ENCODE data around the gene TBKBP1. TPM values are rescaled to one million over a fixed set of nuclear protein-coding genes. Genes with fewer than 3 reads are reported as not detected.

TBKBP1 gene
- total and polyA plus RNA-seq, 7 donors: 5.3 to 37.9 (median 20.4) TPM

DNA sequence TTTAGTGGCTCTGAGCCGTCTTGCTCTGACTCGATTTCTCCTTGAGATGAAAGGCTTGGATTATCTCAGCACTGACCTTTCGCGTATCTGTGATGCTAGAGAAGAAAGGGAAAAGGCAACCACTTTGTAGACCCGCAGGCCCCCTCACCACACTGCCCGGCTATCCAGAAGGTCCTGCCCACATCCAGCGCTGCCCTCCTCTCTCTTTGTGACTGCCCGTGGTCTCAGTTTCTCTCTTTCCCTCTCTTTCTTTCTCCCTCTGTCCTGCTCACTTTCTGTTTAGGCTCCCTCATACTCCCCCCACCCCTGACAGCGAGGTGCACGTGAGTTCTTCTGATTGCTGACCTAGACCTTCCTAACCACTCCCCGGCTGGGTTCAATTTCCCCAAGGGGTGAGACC is 26.2 kb downstream of the TBKBP1 start:
- H3K27me3 ChIP-seq (ENCODE audit: insufficient read depth in 3 of 3, low read length in 2 of 3): peaks cover 0 to 48% (median 19%) of the 10 kb centered on the region in 3 donors

DNA sequence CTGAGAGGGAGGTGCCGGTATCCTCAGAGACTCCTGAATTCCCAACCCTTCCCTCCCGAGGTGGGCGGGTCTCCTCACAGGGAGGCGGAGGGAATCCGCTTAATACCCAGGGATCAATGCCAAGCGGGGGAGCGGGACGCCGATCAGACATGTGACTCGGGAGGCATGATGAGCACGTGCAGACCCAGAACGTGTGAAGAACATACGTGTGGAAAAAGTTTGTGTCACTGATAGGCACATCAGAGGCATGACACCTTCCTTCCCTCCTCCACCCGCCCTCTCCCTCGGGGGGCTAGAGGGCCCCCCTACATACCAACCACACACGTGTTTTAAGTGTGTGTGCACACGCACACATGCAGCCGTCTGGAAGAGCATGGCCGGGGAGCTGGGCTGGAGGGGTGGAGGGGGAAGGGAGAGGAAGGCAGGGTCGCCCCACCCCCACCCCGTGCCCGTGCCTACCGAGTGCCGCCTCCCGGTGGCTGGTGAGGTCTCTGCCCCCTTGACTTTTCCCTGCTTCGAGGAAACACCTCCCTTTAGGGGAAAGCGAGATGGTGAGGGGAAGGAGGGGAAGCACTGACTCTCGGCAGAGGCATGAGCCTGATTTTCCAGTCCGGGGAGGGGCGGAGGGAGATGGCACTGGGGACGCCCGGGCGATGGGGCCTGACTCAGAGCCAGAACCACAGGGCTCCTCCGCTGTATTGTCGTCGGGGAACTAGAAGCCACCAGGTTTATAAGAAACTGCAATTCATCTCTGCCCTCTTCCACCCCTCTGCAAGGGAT is 27.0 kb downstream of the TBKBP1 start:
- no peak for DNase-seq
- WGBS, 3 donors: 5 to 9% (median 5%) methylated on average over 35 to 36 of the region's 36 CpGs
- peak in 2 of 4 donors; percentile 43 to 58 for ATAC-seq

More for the DNA sequence above, 26.2 kb downstream of the TBKBP1 start:
- H3K36me3 ChIP-seq (ENCODE audit: insufficient read depth in 1 of 2, low read depth in 1 of 2): no peaks in the 10 kb centered on the region
- DNase-seq: no peak
- intact Hi-C loops (cut with DNase I): no loop called here
- no peak for ATAC-seq
- no peak overlapping the region for H3K4me3 ChIP-seq
- no peak overlapping the region for H3K27ac ChIP-seq
- no peaks in the 10 kb centered on the region for H3K9me3 ChIP-seq
- H3K4me1 ChIP-seq: no peaks in the 10 kb centered on the region
- 56 to 64% (median 61%) methylated on average over 11 of the region's 11 CpGs for WGBS, 3 donors
- TF ChIP-seq, protein P1, sequence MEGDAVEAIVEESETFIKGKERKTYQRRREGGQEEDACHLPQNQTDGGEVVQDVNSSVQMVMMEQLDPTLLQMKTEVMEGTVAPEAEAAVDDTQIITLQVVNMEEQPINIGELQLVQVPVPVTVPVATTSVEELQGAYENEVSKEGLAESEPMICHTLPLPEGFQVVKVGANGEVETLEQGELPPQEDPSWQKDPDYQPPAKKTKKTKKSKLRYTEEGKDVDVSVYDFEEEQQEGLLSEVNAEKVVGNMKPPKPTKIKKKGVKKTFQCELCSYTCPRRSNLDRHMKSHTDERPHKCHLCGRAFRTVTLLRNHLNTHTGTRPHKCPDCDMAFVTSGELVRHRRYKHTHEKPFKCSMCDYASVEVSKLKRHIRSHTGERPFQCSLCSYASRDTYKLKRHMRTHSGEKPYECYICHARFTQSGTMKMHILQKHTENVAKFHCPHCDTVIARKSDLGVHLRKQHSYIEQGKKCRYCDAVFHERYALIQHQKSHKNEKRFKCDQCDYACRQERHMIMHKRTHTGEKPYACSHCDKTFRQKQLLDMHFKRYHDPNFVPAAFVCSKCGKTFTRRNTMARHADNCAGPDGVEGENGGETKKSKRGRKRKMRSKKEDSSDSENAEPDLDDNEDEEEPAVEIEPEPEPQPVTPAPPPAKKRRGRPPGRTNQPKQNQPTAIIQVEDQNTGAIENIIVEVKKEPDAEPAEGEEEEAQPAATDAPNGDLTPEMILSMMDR (IDR thresholded peaks at IDR 0.05): no peak

DNA sequence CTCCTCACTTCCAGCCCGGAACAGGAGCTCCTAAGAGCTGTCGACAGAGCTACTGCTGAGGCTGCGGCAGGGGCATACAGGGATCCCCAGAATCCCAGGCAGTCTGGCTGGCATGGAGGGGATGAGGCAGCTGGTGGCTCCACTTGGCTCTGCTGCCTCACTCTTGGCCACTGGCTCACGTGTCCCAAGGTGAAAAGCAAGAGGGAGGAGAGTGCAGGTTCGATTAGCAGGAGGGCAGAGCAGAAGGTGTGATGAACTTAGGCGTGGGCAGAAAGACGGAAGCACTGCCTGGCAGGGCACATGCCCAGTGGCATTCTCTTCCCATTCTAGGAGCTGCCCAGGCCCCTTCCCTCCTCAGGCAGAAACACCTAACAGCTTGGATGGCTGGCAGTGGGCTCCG is 27.8 kb downstream of the TBKBP1 start:
- Histone ChIP-seq H3K9me3 (no peaks in the 10 kb centered on the region), H3K36me3 (ENCODE audit: insufficient read depth in 1 of 2, low read depth in 1 of 2) (no peaks in the 10 kb centered on the region), H3K4me1 (no peaks in the 10 kb centered on the region), H3K27me3 (ENCODE audit: insufficient read depth in 3 of 3, low read length in 2 of 3) (peaks cover 0 to 48% (median 22%) of the 10 kb centered on the region in 3 donors), H3K27ac (no peak overlapping the region), H3K4me3 (no peak overlapping the region)
- ATAC-seq (peak in 1 of 4 donors; percentile 14), DNase-seq (no peak)
- TF ChIP-seq, protein P1 (IDR thresholded peaks at IDR 0.05): no peak
- WGBS, 3 donors: 30 to 44% (median 39%) methylated on average over 8 of the region's 8 CpGs
- intact Hi-C loops (cut with DNase I): no loop called here

More for the DNA sequence above, 27.0 kb downstream of the TBKBP1 start:
- Histone ChIP-seq H3K4me3 (no peak overlapping the region), H3K27ac (no peak overlapping the region), H3K36me3 (ENCODE audit: insufficient read depth in 1 of 2, low read depth in 1 of 2) (no peaks in the 10 kb centered on the region), H3K4me1 (no peaks in the 10 kb centered on the region), H3K9me3 (no peaks in the 10 kb centered on the region), H3K27me3 (ENCODE audit: insufficient read depth in 3 of 3, low read length in 2 of 3) (peaks cover 0 to 48% (median 23%) of the 10 kb centered on the region in 3 donors)
- intact Hi-C loops (cut with DNase I): no loop called here
- TF ChIP-seq, protein P1 (IDR thresholded peaks at IDR 0.05): no peak

DNA sequence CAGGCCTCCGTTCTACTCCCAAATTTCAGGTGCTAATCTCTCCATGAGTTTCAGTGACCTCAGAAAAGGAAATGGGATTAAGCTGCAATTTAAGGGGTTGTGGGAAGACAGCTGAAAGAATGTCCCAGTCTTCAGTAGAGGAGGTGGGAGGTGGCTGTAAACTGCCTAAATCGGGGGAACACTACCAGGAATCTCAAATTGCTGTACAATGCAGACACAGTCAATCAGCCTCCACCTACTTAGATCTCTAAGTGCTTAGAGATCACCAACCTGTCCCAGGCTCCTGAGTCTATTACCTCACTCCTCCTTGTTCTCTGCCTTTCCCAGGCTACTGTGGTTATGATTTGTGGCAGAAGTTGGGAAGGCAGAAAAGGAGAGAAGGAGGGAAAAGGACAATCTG is 30.7 kb downstream of the TBKBP1 start:
- ATAC-seq: no peak
- Histone ChIP-seq H3K27me3 (ENCODE audit: insufficient read depth in 3 of 3, low read length in 2 of 3) (peaks cover 0 to 39% (median 21%) of the 10 kb centered on the region in 3 donors), H3K9me3 (no peaks in the 10 kb centered on the region)

More for the DNA sequence above, 30.7 kb downstream of the TBKBP1 start:
- Histone ChIP-seq H3K4me3 (no peak overlapping the region), H3K36me3 (ENCODE audit: insufficient read depth in 1 of 2, low read depth in 1 of 2) (no peaks in the 10 kb centered on the region), H3K27ac (no peak overlapping the region), H3K4me1 (no peaks in the 10 kb centered on the region)
- WGBS, 3 donors: 48 to 66% (median 53%) methylated on average over 2 of the region's 2 CpGs
- intact Hi-C loops (cut with DNase I): no loop called here
- no peak for DNase-seq
- TF ChIP-seq, protein P1 (IDR thresholded peaks at IDR 0.05): no peak

Measured in psoas muscle (tissue), 8 donors.